PC-3 (cell line): ENCODE measurements around the gene KRTAP12-3.

ENCODE experiments used
- EZH2phosphoT487 ChIP-seq: fragments of 300-600 bp; sonication (generic); IDR thresholded peaks from 2 replicates; pipeline ENCODE4 v1.6.1; 2018; ENCODE audit warnings: mild to moderate bottlenecking, antibody characterized with exemption, low read length, borderline replicate concordance
- TF ChIP-seq, protein P1 (sequence below): fragments of 300-600 bp; sonication (generic); conservative IDR thresholded peaks from 2 replicates; pipeline ENCODE4 v1.5.1; 2017; ENCODE audit warnings: antibody characterized with exemption, low read depth, mild to moderate bottlenecking, low read length

GRCh38 chr21:44666401-44667320 is 8.9 kb downstream of the KRTAP12-3 start, which contains the start of gene KRTAP12-2:
- no peak for TF ChIP-seq EZH2phosphoT487
- TF ChIP-seq, protein P1, sequence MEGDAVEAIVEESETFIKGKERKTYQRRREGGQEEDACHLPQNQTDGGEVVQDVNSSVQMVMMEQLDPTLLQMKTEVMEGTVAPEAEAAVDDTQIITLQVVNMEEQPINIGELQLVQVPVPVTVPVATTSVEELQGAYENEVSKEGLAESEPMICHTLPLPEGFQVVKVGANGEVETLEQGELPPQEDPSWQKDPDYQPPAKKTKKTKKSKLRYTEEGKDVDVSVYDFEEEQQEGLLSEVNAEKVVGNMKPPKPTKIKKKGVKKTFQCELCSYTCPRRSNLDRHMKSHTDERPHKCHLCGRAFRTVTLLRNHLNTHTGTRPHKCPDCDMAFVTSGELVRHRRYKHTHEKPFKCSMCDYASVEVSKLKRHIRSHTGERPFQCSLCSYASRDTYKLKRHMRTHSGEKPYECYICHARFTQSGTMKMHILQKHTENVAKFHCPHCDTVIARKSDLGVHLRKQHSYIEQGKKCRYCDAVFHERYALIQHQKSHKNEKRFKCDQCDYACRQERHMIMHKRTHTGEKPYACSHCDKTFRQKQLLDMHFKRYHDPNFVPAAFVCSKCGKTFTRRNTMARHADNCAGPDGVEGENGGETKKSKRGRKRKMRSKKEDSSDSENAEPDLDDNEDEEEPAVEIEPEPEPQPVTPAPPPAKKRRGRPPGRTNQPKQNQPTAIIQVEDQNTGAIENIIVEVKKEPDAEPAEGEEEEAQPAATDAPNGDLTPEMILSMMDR, result no peak
